Stomach (tissue), 4 donors: ENCODE results near the gene TIMM29.

Source experiments
- CTCF ChIP-seq, 7 experiments: fragments of 450-650 bp in 4 of 7; fragments of 200-600 bp in 3 of 7; sonication (generic) in 3 of 7; IDR thresholded peaks; one replicate each; pipeline ENCODE4 v1.5.1; 2016 to 2019; ENCODE audit warnings: antibody characterized with exemption in 7 of 7, control low read depth in 2 of 7, mild to moderate bottlenecking in 1 of 7
- POLR2AphosphoS5 ChIP-seq, 3 donors: sonication (generic); formaldehyde crosslinking; IDR thresholded peaks; one replicate each; pipeline ENCODE4 v1.6.1; 2016; ENCODE audit warnings: antibody characterized with exemption in 3 of 3

DNA sequence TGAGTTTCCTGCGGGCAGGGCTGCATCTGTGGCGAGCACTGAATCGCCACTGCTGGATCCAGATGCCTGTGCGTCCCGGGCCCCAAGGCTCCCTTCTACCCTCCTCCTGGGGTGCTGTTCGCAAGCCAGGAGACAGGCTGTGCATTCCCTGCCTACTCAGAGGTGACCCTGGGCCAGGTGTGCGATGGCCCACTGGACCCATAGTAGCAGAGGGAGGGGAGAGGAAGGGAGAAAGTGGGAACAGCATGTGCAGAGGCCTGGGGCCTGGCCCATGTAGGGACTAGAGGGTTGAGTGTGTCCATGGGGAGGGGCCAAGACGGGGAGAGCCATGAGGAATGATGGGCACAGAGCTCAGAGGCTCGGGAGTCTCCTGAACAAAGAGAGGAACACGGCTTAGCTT lies 30.0 kb upstream of the TIMM29 start:
- TF ChIP-seq CTCF (IDR thresholded peaks at IDR 0.05) (no peak), POLR2AphosphoS5 (IDR thresholded peaks at IDR 0.05) (no peak)
